Thyroid gland (tissue), 4 donors: Measurements from ENCODE around the gene NACC1.

ENCODE experiments used
- CTCF ChIP-seq, 6 experiments: fragments of 200-600 bp in 3 of 6; fragments of 450-650 bp in 3 of 6; sonication (generic) in 3 of 6; IDR thresholded peaks; one replicate each; pipeline ENCODE4 v1.5.1; 2016 to 2019; ENCODE audit warnings: antibody characterized with exemption in 6 of 6, mild to moderate bottlenecking in 2 of 6, inconsistent platforms in 1 of 6, moderate library complexity in 1 of 6
- POLR2A ChIP-seq, 2 donors: fragments of 450-650 bp; IDR thresholded peaks; one replicate each; pipeline ENCODE4 v1.6.1; 2017; ENCODE audit warnings: antibody characterized with exemption in 2 of 2, mild to moderate bottlenecking in 2 of 2, moderate library complexity in 1 of 2

GRCh38 chr19:13187419-13187818 lies 69.4 kb downstream of the NACC1 start:
- TF ChIP-seq POLR2A (IDR thresholded peaks at IDR 0.05) (no peak), CTCF (IDR thresholded peaks at IDR 0.05) (no peak)
